Keratinocyte (primary cell): ENCODE measurements around the gene SLC33A1. TPM values are rescaled to one million over a fixed set of nuclear protein-coding genes. Genes with fewer than 3 reads are reported as not detected.

Experiments
- DNase-seq: peaks from one replicate; pipeline ENCODE4 v3.0.0-alpha.2; 2011; ENCODE audit warnings: low read depth, missing footprints, low spot score
- FAIRE-seq: peaks from 2 replicates; lab custom pipeline; 2011; peaks lifted over from hg19 to GRCh38; lab: Jason Lieb, UNC
- H2AFZ ChIP-seq: 2 replicates; pipeline ENCODE4 v1.6.0; 2012; ENCODE audit warnings: low read length, control low read depth, inconsistent platforms; ENCODE audit not compliant: control insufficient read depth
- H3K27ac ChIP-seq: 2 replicates; pipeline ENCODE4 v1.5.1; 2011; ENCODE audit warnings: low read length; ENCODE audit not compliant: control insufficient read depth, insufficient read depth
- H3K27me3 ChIP-seq: 3 replicates; pipeline ENCODE4 v1.6.0; 2011; ENCODE audit warnings: low read length; ENCODE audit not compliant: control insufficient read depth, insufficient read depth; ENCODE audit errors: extremely low read depth
- H3K36me3 ChIP-seq, 2 experiments: 2 replicates in 1 of 2; 3 replicates in 1 of 2; pipeline ENCODE4 v1.5.1; 2011; ENCODE audit warnings: low read length in 2 of 2, mild to moderate bottlenecking in 1 of 2; ENCODE audit not compliant: control insufficient read depth in 2 of 2, insufficient read depth in 2 of 2; ENCODE audit errors: extremely low read depth in 1 of 2
- H3K4me1 ChIP-seq: 3 replicates; pipeline ENCODE4 v1.5.1; 2011; ENCODE audit warnings: low read length; ENCODE audit not compliant: control insufficient read depth, insufficient read depth; ENCODE audit errors: extremely low read depth
- H3K4me2 ChIP-seq: 3 replicates; pipeline ENCODE4 v1.6.0; 2011; ENCODE audit warnings: low read depth, low read length; ENCODE audit not compliant: control insufficient read depth, insufficient read depth; ENCODE audit errors: extremely low read depth
- H3K4me3 ChIP-seq, 3 experiments: fragments of 200-600 bp in 1 of 3; sonication (generic) in 1 of 3; 2 replicates in 2 of 3; 3 replicates in 1 of 3; pipeline ENCODE4 v1.5.1; 2011 to 2016; ENCODE audit warnings: low read length in 3 of 3, mild to moderate bottlenecking in 3 of 3, control low read depth in 2 of 3, inconsistent platforms in 1 of 3, low read depth in 1 of 3, mixed read lengths in 1 of 3, mixed run types in 1 of 3, moderate library complexity in 1 of 3; ENCODE audit not compliant: control insufficient read depth in 2 of 3, insufficient read depth in 2 of 3; ENCODE audit errors: extremely low read depth in 1 of 3
- H3K79me2 ChIP-seq: 2 replicates; pipeline ENCODE4 v1.6.0; 2012; ENCODE audit warnings: low read length; ENCODE audit not compliant: control insufficient read depth, insufficient read depth
- H3K9ac ChIP-seq: 3 replicates; pipeline ENCODE4 v1.6.0; 2011; ENCODE audit warnings: low read length; ENCODE audit not compliant: control insufficient read depth, insufficient read depth; ENCODE audit errors: extremely low read depth
- H3K9me1 ChIP-seq: 3 replicates; pipeline ENCODE4 v1.6.0; 2011; ENCODE audit warnings: low read length; ENCODE audit not compliant: control insufficient read depth, insufficient read depth; ENCODE audit errors: extremely low read depth
- H3K9me3 ChIP-seq: 2 replicates; pipeline ENCODE4 v1.5.1; 2012; ENCODE audit warnings: low read depth, low read length; ENCODE audit not compliant: control insufficient read depth
- H4K20me1 ChIP-seq: 3 replicates; pipeline ENCODE4 v1.6.0; 2011; ENCODE audit warnings: low read length; ENCODE audit not compliant: control insufficient read depth, insufficient read depth; ENCODE audit errors: extremely low read depth
- CTCF ChIP-seq, 3 experiments: IDR thresholded peaks in 1 of 3; conservative IDR thresholded peaks in 1 of 3; optimal IDR thresholded peaks in 1 of 3; 2 replicates in 2 of 3; 3 replicates in 1 of 3; pipeline versions ENCODE3 to v1.5.1; 2011; ENCODE audit warnings: low read length in 3 of 3, mild to moderate bottlenecking in 3 of 3, moderate library complexity in 2 of 3, control low read depth in 1 of 3, inconsistent platforms in 1 of 3; ENCODE audit not compliant: insufficient read depth in 2 of 3; ENCODE audit errors: extremely low read depth in 1 of 3
- EZH2 ChIP-seq: IDR thresholded peaks from one replicate; pipeline ENCODE4 v1.6.1; 2012; ENCODE audit warnings: inconsistent platforms, mild to moderate bottlenecking, low read length, moderate library complexity
- dilution Hi-C: fragments of 300-500 bp; cut with MboI; formaldehyde crosslinking; loops from one replicate; pipeline ENCODE4 v1.7.0; 2020; ENCODE audit warnings: low sequenced_read_pairs; ENCODE audit not compliant: extremely low pct_ligation_motif_present
- polyA plus RNA-seq, 5 experiments: library from polyadenylated mRNA; depleted of rRNA in 3 of 5; stranded (reverse) in 3 of 5; stranded (forward) in 1 of 5; unstranded in 1 of 5; fragments of >200 nt; gene quantifications; 1 replicate in 1 of 5; 2 replicates in 3 of 5; 3 replicates in 1 of 5; pipeline versions ENCODE4 v1.2.1 to v1.2.3, GENCODE V29; 2011 to 2012; ENCODE audit warnings: missing spikeins in 2 of 5, low read depth in 1 of 5, low replicate concordance in 1 of 5

The SLC33A1 gene
- polyA plus RNA-seq, 1 donor (not counting 4 experiments of a cell fraction or from before 2014, with no cell fraction given): 33.9 TPM

- no peaks in the 10 kb centered on the region for H3K27me3 ChIP-seq
- no peak for FAIRE-seq
These were observed 71.8 kb downstream of the SLC33A1 start for GRCh38 chr3:155782390-155782953.

GRCh38 chr3:155780291-155780690 is 73.9 kb downstream of the SLC33A1 start:
- FAIRE-seq (no peak), DNase-seq (no peak)
- dilution Hi-C loops: no loop called here

More at GRCh38 chr3:155782390-155782953, 71.8 kb downstream of the SLC33A1 start:
- H3K4me1 ChIP-seq: no peaks in the 10 kb centered on the region
- H3K9ac ChIP-seq: no peak overlapping the region
- no peaks in the 10 kb centered on the region for H3K79me2 ChIP-seq
- H3K27ac ChIP-seq: no peak overlapping the region
- H3K36me3 ChIP-seq: no peaks in the 10 kb centered on the region
- H2AFZ ChIP-seq: no peak overlapping the region
- DNase-seq: no peak
- no peaks in the 10 kb centered on the region for H4K20me1 ChIP-seq
- dilution Hi-C loops: no loop called here
- no peaks in the 10 kb centered on the region for H3K9me1 ChIP-seq
- no peaks in the 10 kb centered on the region for H3K9me3 ChIP-seq
- TF ChIP-seq CTCF (optimal IDR thresholded peaks at IDR 0.05 in 1 of 3, IDR thresholded peaks at IDR 0.05 in 1 of 3, conservative IDR thresholded peaks at IDR 0.05 in 1 of 3; ENCODE audit: extremely low read depth in 1 of 3, insufficient read depth in 2 of 3, low read length in 3 of 3): no peak
- TF ChIP-seq EZH2: no peak
- H3K4me2 ChIP-seq: no peak overlapping the region
- no peak overlapping the region for H3K4me3 ChIP-seq

More at GRCh38 chr3:155780291-155780690, 73.9 kb downstream of the SLC33A1 start:
- Histone ChIP-seq H3K27me3 (no peaks in the 10 kb centered on the region), H4K20me1 (no peaks in the 10 kb centered on the region), H3K79me2 (no peaks in the 10 kb centered on the region), H2AFZ (no peak overlapping the region), H3K9me1 (no peaks in the 10 kb centered on the region), H3K9ac (no peak overlapping the region), H3K36me3 (no peaks in the 10 kb centered on the region), H3K9me3 (no peaks in the 10 kb centered on the region), H3K27ac (no peak overlapping the region), H3K4me3 (no peak overlapping the region), H3K4me1 (no peaks in the 10 kb centered on the region), H3K4me2 (no peak overlapping the region)
- TF ChIP-seq CTCF (optimal IDR thresholded peaks at IDR 0.05 in 1 of 3, IDR thresholded peaks at IDR 0.05 in 1 of 3, conservative IDR thresholded peaks at IDR 0.05 in 1 of 3; ENCODE audit: extremely low read depth in 1 of 3, insufficient read depth in 2 of 3, low read length in 3 of 3): no peak
- TF ChIP-seq EZH2: no peak
